ENCODE data around the gene DNAJC18. TPM values are rescaled to one million over a fixed set of nuclear protein-coding genes. Genes with fewer than 3 reads are reported as not detected.
A peak's percentile ranks its signal among the peaks of the same experiment; 100 is the strongest.
"Not testable (repeated sequence)": the region's sequence is repeated elsewhere in the genome, so short reads cannot be mapped to it uniquely, and the experiment has no call there.

The DNAJC18 gene
- total RNA-seq, 1 donor from 2014 or later, result 20.3 TPM

GRCh38 chr5:139410121-139410992, 29.0 kb downstream of the DNAJC18 start:
- DNase-seq (ENCODE audit: low spot score), result no peak
- intact Hi-C loops (cut with DNase I), result no loop called here

DNA sequence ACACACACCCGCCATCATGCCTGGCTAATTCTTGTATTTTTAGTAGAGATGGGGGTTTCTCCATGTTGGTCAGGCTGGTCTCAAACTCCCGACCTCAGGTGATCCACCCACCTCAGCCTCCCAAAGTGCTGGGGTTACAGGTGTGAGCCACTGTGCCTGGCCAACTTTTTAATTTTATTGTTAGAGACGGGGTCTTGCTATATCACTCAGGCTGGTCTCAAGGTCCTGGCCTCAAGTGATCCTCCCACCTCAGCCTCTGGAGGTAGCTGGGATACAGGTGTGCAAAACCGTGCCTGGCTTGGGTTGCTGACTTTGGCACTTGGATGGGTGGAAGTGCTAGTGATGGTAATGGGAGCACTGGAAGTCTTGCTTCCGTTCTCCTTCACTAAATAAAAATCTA, 30.2 kb downstream of the DNAJC18 start:
- DNase-seq (ENCODE audit: low spot score); intact Hi-C loops (cut with DNase I): not testable (repeated sequence)

GRCh38 chr5:139408191-139408590, 31.1 kb downstream of the DNAJC18 start:
- DNase-seq (ENCODE audit: low spot score), result no peak
- intact Hi-C loops (cut with DNase I), result no loop called here

- intact Hi-C loops (cut with DNase I), result no loop called here
- DNase-seq (ENCODE audit: low spot score), result no peak
Observed at GRCh38 chr5:139407517-139407916, 31.8 kb downstream of the DNAJC18 start.

DNA sequence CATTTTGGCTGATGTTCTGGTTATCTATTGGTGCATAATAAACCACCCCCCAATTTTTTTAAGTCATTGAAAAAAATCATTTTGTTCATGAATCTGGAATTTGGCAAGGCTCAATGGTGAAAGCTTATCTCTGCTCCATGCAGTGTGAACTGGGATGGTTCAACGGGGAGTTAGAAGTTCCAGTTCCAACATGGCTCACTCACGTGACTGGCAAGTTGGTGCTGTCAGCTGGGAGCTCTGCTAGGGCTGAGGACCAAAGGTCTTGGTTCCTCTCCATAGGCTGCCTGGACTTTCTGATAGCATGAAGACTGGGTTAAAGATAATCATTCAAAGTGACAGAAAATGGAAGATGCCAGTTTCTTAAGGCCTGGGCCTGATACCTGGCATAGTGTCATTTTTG, 32.4 kb downstream of the DNAJC18 start:
- DNase-seq (ENCODE audit: low spot score), result no peak
- intact Hi-C loops (cut with DNase I), result no loop called here

- no peak for DNase-seq (ENCODE audit: low spot score)
- intact Hi-C loops (cut with DNase I), result no loop called here
Observed at GRCh38 chr5:139404484-139404840, 34.9 kb downstream of the DNAJC18 start.

DNA sequence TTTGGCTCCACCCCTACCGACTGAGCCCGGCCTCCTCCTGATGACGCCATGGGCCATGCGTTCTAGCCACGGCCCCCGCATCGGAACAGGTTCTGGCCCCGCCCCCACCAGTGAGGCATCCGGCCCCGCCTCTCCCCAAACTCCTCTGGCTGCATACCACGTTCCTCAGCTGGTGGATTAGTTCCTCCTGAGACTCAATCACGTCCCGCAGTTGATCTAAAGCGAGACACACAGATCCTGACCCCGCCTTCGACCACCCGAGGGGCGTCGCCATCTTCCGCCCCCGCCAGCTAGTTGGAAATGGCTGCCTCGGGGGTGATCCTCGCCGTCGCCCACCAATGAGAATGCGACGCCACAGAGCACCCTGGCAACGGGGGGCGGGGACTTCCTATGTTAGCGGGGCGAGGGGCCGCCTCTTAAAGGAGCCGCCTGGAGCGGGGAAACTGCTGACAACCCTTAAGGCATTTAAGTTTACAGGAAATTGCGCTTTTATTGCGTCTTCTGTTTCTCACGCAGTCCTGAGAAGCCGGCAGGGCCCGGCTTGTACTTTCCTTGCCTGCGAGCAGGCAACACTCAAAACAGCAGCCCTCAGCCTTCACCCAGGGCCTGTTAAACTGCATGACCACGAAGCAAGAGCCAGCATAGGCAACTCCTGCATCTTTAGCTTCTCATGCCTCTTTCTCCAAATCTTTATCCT, 35.4 kb downstream of the DNAJC18 start, which contains the start of gene SPATA24:
Gene SPATA24, minus strand, starts transcription at position 303 of the 697 bp plus-strand sequence. Its CDS starts 29 bp downstream, at position 274.
- peak; percentile 98 for DNase-seq (ENCODE audit: low spot score)
- intact Hi-C loops (cut with DNase I), result no loop called here

DNA sequence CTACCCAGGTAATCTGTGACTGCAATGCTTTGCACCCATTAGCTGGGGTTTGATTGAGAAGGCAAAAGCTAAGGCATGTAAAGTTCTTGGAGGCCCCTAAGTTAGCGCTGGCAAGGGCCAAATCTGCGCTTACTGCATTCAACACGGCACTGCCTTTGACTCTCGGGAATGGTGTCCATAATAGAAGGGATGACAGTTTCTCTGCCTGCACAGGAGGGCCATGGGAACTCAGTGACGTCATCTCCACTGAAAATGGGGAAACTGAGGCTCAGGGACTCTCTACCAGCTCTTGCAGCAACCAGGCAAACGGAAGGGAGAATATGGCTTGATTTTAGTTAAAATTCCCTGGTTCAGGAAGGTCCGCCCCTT, 35.9 kb downstream of the DNAJC18 start:
- intact Hi-C loops (cut with DNase I), result no loop called here
- no peak for DNase-seq (ENCODE audit: low spot score)

GRCh38 chr5:139402561-139403158, 36.7 kb downstream of the DNAJC18 start:
- intact Hi-C loops (cut with DNase I), result no loop called here
- DNase-seq (ENCODE audit: low spot score), result no peak

GRCh38 chr5:139401546-139401945, 37.8 kb downstream of the DNAJC18 start:
- intact Hi-C loops (cut with DNase I), result no loop called here
- no peak for DNase-seq (ENCODE audit: low spot score)

DNA sequence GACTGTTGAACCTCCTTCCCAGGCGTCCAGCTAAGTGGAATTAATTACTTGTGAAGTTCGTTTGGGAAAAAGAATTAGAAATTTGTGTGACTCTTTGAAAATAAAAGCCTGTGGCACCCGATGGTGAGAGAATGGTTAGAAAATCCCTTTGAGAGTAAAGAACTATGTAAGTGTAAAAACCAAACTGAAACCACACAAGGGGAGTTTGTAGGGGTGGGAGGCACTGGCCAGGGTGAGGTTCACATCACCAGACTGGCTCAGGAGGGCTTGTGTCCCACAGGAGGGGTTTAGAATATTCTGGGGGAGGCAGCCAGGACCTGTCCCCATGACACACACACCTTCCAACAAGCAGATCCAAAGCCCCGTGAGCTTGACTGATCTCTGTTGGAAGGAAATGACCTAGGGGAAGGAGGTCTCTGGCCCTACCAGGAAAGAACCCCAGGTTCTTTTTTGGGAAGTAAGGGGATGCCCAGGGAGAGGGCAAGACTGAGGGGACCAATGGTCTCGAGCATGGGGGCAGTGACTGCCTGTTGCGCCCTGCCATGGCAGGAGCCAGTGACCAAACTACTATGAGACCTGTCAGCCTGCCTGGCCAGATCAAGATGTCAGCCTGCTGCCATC, 39.7 kb downstream of the DNAJC18 start:
- intact Hi-C loops (cut with DNase I), result no loop called here

DNA sequence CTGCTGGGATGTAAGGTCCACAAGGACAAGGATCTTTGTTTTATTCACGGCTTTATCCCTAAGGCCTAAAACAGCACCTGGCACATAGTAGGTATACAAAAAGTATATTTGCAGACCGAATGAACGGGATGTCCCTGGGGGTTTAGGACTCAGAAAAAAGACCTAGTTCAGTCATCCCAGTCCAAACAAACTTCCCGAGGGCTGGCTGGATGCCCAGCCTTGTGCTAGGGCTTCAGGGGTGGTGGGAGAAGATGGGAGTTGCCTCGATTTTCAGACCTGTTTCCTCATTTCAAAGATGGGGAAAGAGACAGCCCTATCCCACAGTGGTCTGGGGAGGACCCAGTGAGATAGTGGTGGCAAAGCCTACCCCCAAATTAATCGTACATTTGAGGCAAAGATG, 41.4 kb downstream of the DNAJC18 start:
- DNase-seq (ENCODE audit: low spot score), result no peak
- intact Hi-C loops (cut with DNase I), result no loop called here

More for the DNA sequence above, 39.7 kb downstream of the DNAJC18 start:
- DNase-seq (ENCODE audit: low spot score), result no peak

GRCh38 chr5:139396691-139397090, 42.6 kb downstream of the DNAJC18 start:
- intact Hi-C loops (cut with DNase I), result no loop called here
- DNase-seq (ENCODE audit: low spot score), result no peak

DNA sequence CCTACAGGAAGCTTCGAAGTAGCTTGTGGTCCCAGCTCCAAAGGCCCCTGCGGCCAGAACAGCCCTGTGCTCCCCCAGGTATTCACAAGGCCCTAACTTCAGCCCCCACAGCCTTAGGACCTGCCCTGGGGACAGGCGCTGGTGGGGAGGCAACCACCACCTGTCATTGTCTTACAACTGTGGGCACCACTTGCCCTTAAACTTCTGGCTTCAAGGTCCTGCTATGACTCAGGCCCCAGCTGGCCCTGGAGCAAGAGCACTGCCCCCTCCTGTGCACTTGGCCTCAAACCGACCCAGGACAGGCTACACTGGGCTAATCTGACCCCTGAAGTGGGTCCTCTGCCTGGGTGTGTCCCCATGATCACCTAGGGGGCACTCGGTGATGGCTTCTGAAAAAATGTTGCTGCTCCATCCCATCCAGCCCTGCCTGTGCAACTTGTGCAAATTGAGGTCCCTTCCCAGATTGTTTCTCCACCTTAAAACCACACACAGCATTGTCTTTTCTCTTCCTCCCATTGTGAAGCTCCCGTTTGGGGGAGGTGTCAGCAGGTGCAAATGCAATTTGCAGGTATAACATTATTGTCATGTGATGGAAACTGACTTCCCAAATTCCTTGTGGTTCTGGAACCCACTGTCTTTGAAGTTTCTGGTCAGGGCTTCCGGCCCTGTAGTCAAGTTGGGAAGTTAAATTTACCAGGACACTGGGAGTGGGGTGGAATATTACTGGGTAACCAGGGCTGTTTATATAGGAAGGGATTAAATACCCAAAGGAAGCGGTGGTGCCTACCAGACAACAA, 43.3 kb downstream of the DNAJC18 start:
- no peak for DNase-seq (ENCODE audit: low spot score)
- intact Hi-C loops (cut with DNase I), result loop anchor here (2.0 kb wide), 1 partner anchor 23 kb away; no protein-coding TSS in a partner anchor

- intact Hi-C loops (cut with DNase I), result loop anchor here (2.0 to 5.0 kb wide), 4 partner anchors 24 to 128 kb away; partner anchors contain the start of genes MATR3 and PAIP2
Observed at GRCh38 chr5:139394654-139395566, 44.4 kb downstream of the DNAJC18 start, which contains the start of gene PROB1. PROB1 (minus strand) TSS chr5:139395104; CDS start chr5:139395081, 23 bp downstream.

GRCh38 chr5:139394123-139394653, 45.1 kb downstream of the DNAJC18 start:
- intact Hi-C loops (cut with DNase I), result loop anchor here (2.0 to 5.0 kb wide), 4 partner anchors 25 to 127 kb away; partner anchors contain the start of genes MATR3 and PAIP2
- DNase-seq (ENCODE audit: low spot score), result no peak

More at GRCh38 chr5:139394654-139395566, 44.4 kb downstream of the DNAJC18 start, which contains the start of gene PROB1:
- DNase-seq (ENCODE audit: low spot score), result peak; percentile 87

DNA sequence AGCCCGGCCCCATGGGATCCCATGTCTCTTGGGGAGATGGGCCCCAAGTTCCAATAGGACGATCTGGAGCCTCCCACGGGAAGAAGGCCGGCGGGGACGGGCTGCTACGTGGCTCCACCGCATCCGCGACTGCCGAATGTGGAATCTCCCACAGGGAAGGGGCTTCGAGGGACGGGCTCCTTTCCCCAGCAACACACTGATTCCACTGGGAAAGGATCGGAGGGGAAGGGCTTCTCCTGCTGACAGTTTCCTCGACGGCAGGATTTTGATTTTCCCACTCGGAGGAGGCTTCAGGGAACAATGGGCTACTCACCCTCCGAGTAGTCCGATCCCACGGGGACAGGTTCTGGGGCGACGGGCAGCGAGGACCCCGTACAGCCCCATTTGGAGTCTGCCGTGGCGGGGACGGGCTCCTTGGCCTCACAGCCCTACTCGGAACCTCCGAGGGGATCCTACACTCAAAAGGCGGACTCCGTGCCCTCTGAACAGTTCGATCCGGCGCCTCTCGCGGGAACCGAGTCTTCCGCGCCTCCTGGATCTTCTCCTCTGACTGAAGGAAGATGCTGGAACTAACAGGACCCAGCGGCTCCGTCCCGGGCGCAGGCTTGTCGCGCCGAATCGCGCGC, 45.7 kb downstream of the DNAJC18 start:
- intact Hi-C loops (cut with DNase I), result loop anchor here (2.0 to 5.0 kb wide), 4 partner anchors 25 to 126 kb away; partner anchors contain the start of genes MATR3 and PAIP2
- DNase-seq (ENCODE audit: low spot score), result no peak
